MCF 10A (cell line): ENCODE measurements around the gene ZDBF2. TPM values are rescaled to one million over a fixed set of nuclear protein-coding genes. Genes with fewer than 3 reads are reported as not detected.

ENCODE experiments used
- BruUV-seq: library from RNA; stranded (reverse); fragments of 400-500 nt; replicated peaks from 2 replicates; lab custom pipeline; 2021; lab: Mats Ljungman, UMichigan
- CTCF ChIA-PET: fragments of 300-600 bp; sonication (Branson Sonifier 250); formaldehyde crosslinking; extraction: SDS; loops from one replicate; lab custom pipeline; 2021; ENCODE audit warnings: antibody characterized with exemption, inconsistent platforms; lab: Yijun Ruan, JAX
- POLR2A ChIA-PET: fragments of 300-600, 350-650 bp; sonication (Branson Sonifier 250); formaldehyde crosslinking; extraction: SDS; loops from one replicate; lab custom pipeline; 2020; ENCODE audit warnings: antibody characterized with exemption, inconsistent platforms; lab: Yijun Ruan, JAX
- DNase-seq: peaks from one replicate; pipeline ENCODE4 v3.0.0-alpha.2; 2018; ENCODE audit not compliant: unreplicated experiment
- H3K27ac Mint-ChIP-seq: one replicate; pipeline ENCODE4 v1.8.0; 2022; ENCODE audit warnings: mild to moderate bottlenecking, low read depth, mixed read lengths; ENCODE audit not compliant: unreplicated experiment
- H3K27me3 Mint-ChIP-seq: one replicate; pipeline ENCODE4 v1.8.0; 2022; ENCODE audit warnings: mixed read lengths; ENCODE audit not compliant: insufficient read depth, unreplicated experiment
- H3K36me3 Mint-ChIP-seq: one replicate; pipeline ENCODE4 v1.8.0; 2022; ENCODE audit warnings: mild to moderate bottlenecking, moderate library complexity, mixed read lengths; ENCODE audit not compliant: insufficient read depth, unreplicated experiment
- H3K4me1 Mint-ChIP-seq: one replicate; pipeline ENCODE4 v1.8.0; 2022; ENCODE audit warnings: mixed read lengths; ENCODE audit not compliant: insufficient read depth, unreplicated experiment
- H3K4me3 Mint-ChIP-seq: one replicate; pipeline ENCODE4 v1.8.0; 2022; ENCODE audit warnings: mild to moderate bottlenecking, moderate library complexity, mixed read lengths; ENCODE audit not compliant: unreplicated experiment
- H3K9me3 Mint-ChIP-seq: one replicate; pipeline ENCODE4 v1.8.0; 2022; ENCODE audit warnings: mixed read lengths; ENCODE audit not compliant: unreplicated experiment
- intact Hi-C: fragments of 100-400 bp; cut with micrococcal nuclease; formaldehyde crosslinking; loops from 2 replicates; pipeline ENCODE4 v1.14.1; 2022
- total RNA-seq: library from RNA; stranded (reverse); gene quantifications from 2 replicates; pipeline ENCODE4 v1.2.3, GENCODE V29; 2022
- TF ChIP-seq, protein P1 (sequence below): fragments of 200-600 bp; IDR thresholded peaks from one replicate; pipeline ENCODE4 v1.8.0; 2022; ENCODE audit warnings: antibody characterized with exemption, mild to moderate bottlenecking; ENCODE audit not compliant: unreplicated experiment

The ZDBF2 gene
- total RNA-seq, 1 experiment from 2014 or later = 15.6 TPM

- ChIA-PET POLR2A (interaction anchor here (1.1 kb wide), 1 partner anchor 10 kb away, joined by 3 read pairs; no protein-coding TSS in a partner anchor), CTCF (interaction anchor here (0.6 kb wide), 1 partner anchor 109 kb away, joined by 4 read pairs; no protein-coding TSS in a partner anchor)
- H3K27ac Mint-ChIP-seq = no peak overlapping the region
- H3K4me3 Mint-ChIP-seq = no peak overlapping the region
- TF ChIP-seq, protein P1, sequence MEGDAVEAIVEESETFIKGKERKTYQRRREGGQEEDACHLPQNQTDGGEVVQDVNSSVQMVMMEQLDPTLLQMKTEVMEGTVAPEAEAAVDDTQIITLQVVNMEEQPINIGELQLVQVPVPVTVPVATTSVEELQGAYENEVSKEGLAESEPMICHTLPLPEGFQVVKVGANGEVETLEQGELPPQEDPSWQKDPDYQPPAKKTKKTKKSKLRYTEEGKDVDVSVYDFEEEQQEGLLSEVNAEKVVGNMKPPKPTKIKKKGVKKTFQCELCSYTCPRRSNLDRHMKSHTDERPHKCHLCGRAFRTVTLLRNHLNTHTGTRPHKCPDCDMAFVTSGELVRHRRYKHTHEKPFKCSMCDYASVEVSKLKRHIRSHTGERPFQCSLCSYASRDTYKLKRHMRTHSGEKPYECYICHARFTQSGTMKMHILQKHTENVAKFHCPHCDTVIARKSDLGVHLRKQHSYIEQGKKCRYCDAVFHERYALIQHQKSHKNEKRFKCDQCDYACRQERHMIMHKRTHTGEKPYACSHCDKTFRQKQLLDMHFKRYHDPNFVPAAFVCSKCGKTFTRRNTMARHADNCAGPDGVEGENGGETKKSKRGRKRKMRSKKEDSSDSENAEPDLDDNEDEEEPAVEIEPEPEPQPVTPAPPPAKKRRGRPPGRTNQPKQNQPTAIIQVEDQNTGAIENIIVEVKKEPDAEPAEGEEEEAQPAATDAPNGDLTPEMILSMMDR = no peak
- no peak for DNase-seq
- intact Hi-C loops = no loop called here
- H3K4me1 Mint-ChIP-seq = no peaks in the 10 kb centered on the region
- no peaks in the 10 kb centered on the region for H3K9me3 Mint-ChIP-seq
- no peaks in the 10 kb centered on the region for H3K27me3 Mint-ChIP-seq
- H3K36me3 Mint-ChIP-seq = no peaks in the 10 kb centered on the region
- BruUV-seq = no TSS peak
Measured at GRCh38 chr2:206323486-206323885, 49.0 kb downstream of the ZDBF2 start.

GRCh38 chr2:206324869-206325268 lies 50.4 kb downstream of the ZDBF2 start:
- H3K36me3 Mint-ChIP-seq = no peaks in the 10 kb centered on the region
- no peaks in the 10 kb centered on the region for H3K4me1 Mint-ChIP-seq
- ChIA-PET CTCF (no interaction called here), POLR2A (interaction anchor here (0.6 kb wide), 1 partner anchor 138 kb away, joined by 3 read pairs; no protein-coding TSS in a partner anchor)
- intact Hi-C loops = no loop called here
- no peak overlapping the region for H3K4me3 Mint-ChIP-seq
- H3K27ac Mint-ChIP-seq = no peak overlapping the region
- no peaks in the 10 kb centered on the region for H3K9me3 Mint-ChIP-seq
- DNase-seq = no peak
- TF ChIP-seq, protein P1 = no peak
- no peaks in the 10 kb centered on the region for H3K27me3 Mint-ChIP-seq
- no TSS peak for BruUV-seq

DNA sequence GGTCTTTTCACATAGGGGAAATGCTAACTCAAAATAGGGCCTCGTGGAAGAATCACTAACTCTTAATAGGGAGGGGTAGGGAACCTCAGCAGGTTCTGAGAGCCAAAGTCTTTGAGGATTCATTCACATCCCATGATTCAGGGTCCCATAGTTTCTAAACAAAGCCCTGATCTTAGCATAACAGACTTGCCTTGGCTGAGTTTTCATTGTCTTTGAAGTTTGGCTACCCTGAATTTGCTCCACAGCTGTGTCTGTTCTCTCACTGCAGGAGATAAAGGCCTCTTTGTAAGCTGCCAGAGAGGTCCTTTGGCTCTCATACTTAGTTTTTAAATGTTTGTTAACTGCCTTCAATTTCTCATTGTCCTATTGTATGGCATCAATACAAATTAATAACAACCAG lies 54.5 kb downstream of the ZDBF2 start:
- H3K4me1 Mint-ChIP-seq = no peaks in the 10 kb centered on the region
- no TSS peak for BruUV-seq
- intact Hi-C loops = no loop called here
- ChIA-PET CTCF (no interaction called here), POLR2A (no interaction called here)
- H3K27ac Mint-ChIP-seq = no peak overlapping the region
- H3K4me3 Mint-ChIP-seq = no peak overlapping the region
- H3K36me3 Mint-ChIP-seq = no peaks in the 10 kb centered on the region
- TF ChIP-seq, protein P1 = no peak
- no peak for DNase-seq
- no peaks in the 10 kb centered on the region for H3K9me3 Mint-ChIP-seq
- no peaks in the 10 kb centered on the region for H3K27me3 Mint-ChIP-seq

DNA sequence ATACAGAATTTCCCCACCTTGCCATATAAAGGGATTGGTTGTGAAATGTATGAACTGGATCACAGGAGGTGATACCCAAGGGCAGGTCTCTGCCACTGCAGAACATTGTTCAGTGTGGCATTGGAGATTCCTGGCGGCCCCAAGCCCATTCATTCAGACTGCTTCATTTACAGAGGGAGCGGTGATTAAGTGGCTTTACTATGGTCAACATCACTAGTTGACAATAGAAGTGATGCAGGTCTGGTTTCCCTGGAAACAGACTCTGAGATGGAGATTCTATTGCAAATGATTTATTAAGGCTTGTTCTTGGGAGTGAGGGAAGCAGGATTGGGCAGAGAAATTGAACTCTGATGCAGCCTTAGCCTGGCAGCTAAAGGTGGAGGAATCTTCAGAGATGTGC lies 62.4 kb downstream of the ZDBF2 start:
- H3K27me3 Mint-ChIP-seq = no peaks in the 10 kb centered on the region
- no TSS peak for BruUV-seq
- TF ChIP-seq, protein P1 = no peak
- CTCF ChIA-PET = no interaction called here
- H3K27ac Mint-ChIP-seq = no peak overlapping the region
- DNase-seq = no peak
- H3K36me3 Mint-ChIP-seq = no peaks in the 10 kb centered on the region
- no peaks in the 10 kb centered on the region for H3K4me1 Mint-ChIP-seq
- POLR2A ChIA-PET = no interaction called here
- H3K9me3 Mint-ChIP-seq = no peaks in the 10 kb centered on the region
- intact Hi-C loops = no loop called here
- no peak overlapping the region for H3K4me3 Mint-ChIP-seq
